Duodenal mucosa (tissue), 2 donors: ENCODE data around the gene CEP85.

ENCODE experiments used
- H3K27ac ChIP-seq: one replicate; pipeline ENCODE4 v1.7.0; 2013; ENCODE audit warnings: low read depth, low read length
- H3K27me3 ChIP-seq, 2 donors: one replicate each; pipeline ENCODE4 v1.7.0; 2013; ENCODE audit warnings: low read length in 2 of 2, control low read depth in 1 of 2; ENCODE audit not compliant: insufficient read depth in 2 of 2, control insufficient read depth in 1 of 2
- H3K36me3 ChIP-seq, 2 donors: one replicate each; pipeline ENCODE4 v1.7.0; 2013; ENCODE audit warnings: low read length in 2 of 2, control low read depth in 1 of 2; ENCODE audit not compliant: insufficient read depth in 2 of 2, control insufficient read depth in 1 of 2
- H3K4me1 ChIP-seq, 2 donors: one replicate each; pipeline ENCODE4 v1.7.0; 2013; ENCODE audit warnings: low read length in 2 of 2, control low read depth in 1 of 2; ENCODE audit not compliant: insufficient read depth in 2 of 2, control insufficient read depth in 1 of 2
- H3K4me3 ChIP-seq, 2 donors: one replicate each; pipeline ENCODE4 v1.7.0; 2013; ENCODE audit warnings: low read length in 2 of 2, low read depth in 1 of 2
- H3K9ac ChIP-seq, 2 donors: one replicate each; pipeline ENCODE4 v1.7.0; 2013; ENCODE audit warnings: low read length in 2 of 2, low read depth in 1 of 2
- H3K9me3 ChIP-seq, 2 donors: one replicate each; pipeline ENCODE4 v1.7.0; 2013; ENCODE audit warnings: low read length in 2 of 2, control low read depth in 1 of 2; ENCODE audit not compliant: control insufficient read depth in 1 of 2

CEP85 gene

GRCh38 chr1:26254404-26254803 is 20.4 kb downstream of the CEP85 start:
- Histone ChIP-seq H3K27me3 (no peaks in the 10 kb centered on the region), H3K4me3 (no peak overlapping the region), H3K27ac (no peak overlapping the region), H3K9ac (no peak overlapping the region), H3K9me3 (no peaks in the 10 kb centered on the region), H3K36me3 (peaks cover 5 to 38% of the 10 kb centered on the region in 2 donors), H3K4me1 (no peaks in the 10 kb centered on the region)

GRCh38 chr1:26257222-26257621 is 23.2 kb downstream of the CEP85 start:
- Histone ChIP-seq H3K9ac (no peak overlapping the region), H3K4me3 (no peak overlapping the region), H3K27ac (no peak overlapping the region), H3K36me3 (peaks cover 10 to 49% of the 10 kb centered on the region in 2 donors), H3K4me1 (peaks cover 0 to 3% of the 10 kb centered on the region in 2 donors), H3K9me3 (no peaks in the 10 kb centered on the region), H3K27me3 (no peaks in the 10 kb centered on the region)

- no peak overlapping the region for H3K27ac ChIP-seq
- no peaks in the 10 kb centered on the region for H3K9me3 ChIP-seq
- no peaks in the 10 kb centered on the region for H3K27me3 ChIP-seq
- no peak overlapping the region for H3K4me3 ChIP-seq
- peaks cover 0 to 3% of the 10 kb centered on the region in 2 donors for H3K4me1 ChIP-seq
- peaks cover 10 to 60% of the 10 kb centered on the region in 2 donors for H3K36me3 ChIP-seq
- no peak overlapping the region for H3K9ac ChIP-seq
These were observed 25.0 kb downstream of the CEP85 start for GRCh38 chr1:26259005-26259404.

- H3K27me3 ChIP-seq = no peaks in the 10 kb centered on the region
- H3K27ac ChIP-seq = no peak overlapping the region
- no peaks in the 10 kb centered on the region for H3K9me3 ChIP-seq
- peaks cover 10 to 62% of the 10 kb centered on the region in 2 donors for H3K36me3 ChIP-seq
- peaks cover 0 to 3% of the 10 kb centered on the region in 2 donors for H3K4me1 ChIP-seq
- no peak overlapping the region for H3K4me3 ChIP-seq
- no peak overlapping the region for H3K9ac ChIP-seq
These were observed 25.6 kb downstream of the CEP85 start for GRCh38 chr1:26259578-26259977.

- Histone ChIP-seq H3K4me1 (peaks cover 0 to 3% of the 10 kb centered on the region in 2 donors), H3K9me3 (no peaks in the 10 kb centered on the region), H3K4me3 (no peak overlapping the region), H3K9ac (no peak overlapping the region), H3K27ac (no peak overlapping the region), H3K27me3 (no peaks in the 10 kb centered on the region), H3K36me3 (peaks cover 6 to 46% of the 10 kb centered on the region in 2 donors)
These were observed 29.2 kb downstream of the CEP85 start for GRCh38 chr1:26263212-26263611.

GRCh38 chr1:26265405-26265804 is 31.4 kb downstream of the CEP85 start:
- H3K4me1 ChIP-seq = no peaks in the 10 kb centered on the region
- peaks cover 12 to 49% of the 10 kb centered on the region in 2 donors for H3K36me3 ChIP-seq
- H3K27me3 ChIP-seq = no peaks in the 10 kb centered on the region
- no peak overlapping the region for H3K4me3 ChIP-seq
- H3K9ac ChIP-seq = no peak overlapping the region
- H3K27ac ChIP-seq = no peak overlapping the region
- peaks cover 3 to 6% of the 10 kb centered on the region in 2 donors for H3K9me3 ChIP-seq

- Histone ChIP-seq H3K4me1 (no peaks in the 10 kb centered on the region), H3K27me3 (no peaks in the 10 kb centered on the region), H3K9ac (no peak overlapping the region), H3K9me3 (peaks cover 3 to 6% of the 10 kb centered on the region in 2 donors), H3K36me3 (peaks cover 19 to 51% of the 10 kb centered on the region in 2 donors), H3K27ac (no peak overlapping the region), H3K4me3 (peak overlapping the region in 1 of 2 donors; percentile 30)
These were observed 34.5 kb downstream of the CEP85 start for GRCh38 chr1:26268290-26269197.

- H3K9ac ChIP-seq = no peak overlapping the region
- H3K27ac ChIP-seq = no peak overlapping the region
- H3K9me3 ChIP-seq = peaks cover 3 to 6% of the 10 kb centered on the region in 2 donors
- H3K4me3 ChIP-seq = no peak overlapping the region
- peaks cover 19 to 45% of the 10 kb centered on the region in 2 donors for H3K36me3 ChIP-seq
- H3K27me3 ChIP-seq = no peaks in the 10 kb centered on the region
- H3K4me1 ChIP-seq = no peaks in the 10 kb centered on the region
These were observed 35.2 kb downstream of the CEP85 start for GRCh38 chr1:26269198-26269550.

GRCh38 chr1:26274801-26275425 is 40.9 kb downstream of the CEP85 start:
- Histone ChIP-seq H3K9ac (no peak overlapping the region), H3K4me3 (no peak overlapping the region), H3K4me1 (peaks cover 41 to 47% of the 10 kb centered on the region in 2 donors), H3K9me3 (no peaks in the 10 kb centered on the region), H3K27ac (no peak overlapping the region), H3K36me3 (peaks cover 11 to 28% of the 10 kb centered on the region in 2 donors), H3K27me3 (no peaks in the 10 kb centered on the region)
